RPMI8226 (cell line): ENCODE data around the gene THEM4.
A peak's percentile ranks its signal among the peaks of the same experiment; 100 is the strongest.

Experiments
- DNase-seq: peaks from one replicate; pipeline ENCODE4 v3.0.0-alpha.2; 2015

The THEM4 gene

GRCh38 chr1:151909167-151910149 lies at the start of gene THEM4:
THEM4 (minus strand) TSS chr1:151909511; CDS start chr1:151909458, 53 bp downstream.
- DNase-seq, result peak; percentile 99

- DNase-seq, result no peak
These were observed 49.6 kb upstream of the THEM4 start for GRCh38 chr1:151958959-151959358.

GRCh38 chr1:151956957-151957497 lies 47.7 kb upstream of the THEM4 start:
- DNase-seq, result no peak

- DNase-seq, result no peak
These were observed 44.2 kb upstream of the THEM4 start for GRCh38 chr1:151953409-151954094.

- DNase-seq, result no peak
These were observed 43.5 kb upstream of the THEM4 start for GRCh38 chr1:151952811-151953210.

GRCh38 chr1:151949371-151950193 lies 40.3 kb upstream of the THEM4 start:
- no peak for DNase-seq

- DNase-seq, result no peak
These were observed 39.2 kb upstream of the THEM4 start for GRCh38 chr1:151948506-151948905.

- DNase-seq, result no peak
These were observed 37.8 kb upstream of the THEM4 start for GRCh38 chr1:151947140-151947539.

GRCh38 chr1:151945725-151946722 lies 36.7 kb upstream of the THEM4 start:
- peak; percentile 90 for DNase-seq

- no peak for DNase-seq
These were observed 35.7 kb upstream of the THEM4 start for GRCh38 chr1:151944857-151945575.

GRCh38 chr1:151944126-151944856 lies 35.0 kb upstream of the THEM4 start:
- no peak for DNase-seq

GRCh38 chr1:151943591-151943990 lies 34.3 kb upstream of the THEM4 start:
- DNase-seq, result no peak

- no peak for DNase-seq
These were observed 33.6 kb upstream of the THEM4 start for GRCh38 chr1:151942882-151943281.

GRCh38 chr1:151940541-151940940 lies 31.2 kb upstream of the THEM4 start:
- DNase-seq, result no peak

GRCh38 chr1:151939779-151940178 lies 30.5 kb upstream of the THEM4 start:
- no peak for DNase-seq

- no peak for DNase-seq
These were observed 29.8 kb upstream of the THEM4 start for GRCh38 chr1:151939141-151939540.

GRCh38 chr1:151936653-151937052 lies 27.3 kb upstream of the THEM4 start:
- DNase-seq, result no peak

- DNase-seq, result no peak
These were observed 26.7 kb upstream of the THEM4 start for GRCh38 chr1:151935894-151936602.

GRCh38 chr1:151935154-151935553 lies 25.8 kb upstream of the THEM4 start:
- DNase-seq, result no peak
